HepG2 (cell line): ENCODE results near the gene SLC7A8. TPM values are rescaled to one million over a fixed set of nuclear protein-coding genes. Genes with fewer than 3 reads are reported as not detected.
A peak's percentile ranks its signal among the peaks of the same experiment; 100 is the strongest.

ENCODE experiments used
- ATF7-NPFF ChIP-seq: sonication (generic); formaldehyde crosslinking; IDR thresholded peaks from 2 replicates; pipeline ENCODE4 v1.8.1; 2023; ENCODE audit warnings: mild to moderate bottlenecking, low read depth, missing genetic modification reagents, moderate library complexity
- CENPT ChIP-seq: sonication (generic); formaldehyde crosslinking; IDR thresholded peaks from 2 replicates; pipeline ENCODE4 v1.8.0; 2022; ENCODE audit warnings: low read depth, mild to moderate bottlenecking, moderate library complexity, missing genetic modification reagents
- CTCF ChIP-seq: sonication (generic); formaldehyde crosslinking; IDR thresholded peaks from 2 replicates; pipeline ENCODE4 v1.5.0; 2020; ENCODE audit warnings: mild to moderate bottlenecking, missing genetic modification reagents, moderate library complexity
- HIVEP1 ChIP-seq: sonication (generic); formaldehyde crosslinking; IDR thresholded peaks from 2 replicates; pipeline ENCODE4 v1.4.0; 2020; ENCODE audit warnings: mild to moderate bottlenecking, missing genetic modification reagents
- HNRNPLL ChIP-seq: fragments of 200-400 bp; formaldehyde crosslinking; IDR thresholded peaks from 2 replicates; pipeline ENCODE4 v1.6.1; 2017; ENCODE audit warnings: mild to moderate bottlenecking, low read depth, low read length; ENCODE audit not compliant: poor library complexity, severe bottlenecking
- JARID2 ChIP-seq: sonication (generic); formaldehyde crosslinking; IDR thresholded peaks from 2 replicates; pipeline ENCODE4 v1.8.1; 2023; ENCODE audit warnings: missing genetic modification reagents, inconsistent platforms; ENCODE audit not compliant: insufficient replicate concordance
- MEF2D ChIP-seq: sonication (generic); formaldehyde crosslinking; IDR thresholded peaks from 2 replicates; pipeline ENCODE4 v1.5.1; 2020; ENCODE audit warnings: mild to moderate bottlenecking, missing genetic modification reagents
- MXD1 ChIP-seq: sonication (generic); formaldehyde crosslinking; IDR thresholded peaks from 2 replicates; pipeline ENCODE4 v1.4.0; 2020; ENCODE audit warnings: mild to moderate bottlenecking, missing genetic modification reagents
- NFE2L2 ChIP-seq: fragments of 150-350 bp; IDR thresholded peaks from 2 replicates; pipeline ENCODE4 v1.6.1; 2014; ENCODE audit warnings: low read length
- PAWR ChIP-seq: sonication (generic); formaldehyde crosslinking; IDR thresholded peaks from 2 replicates; pipeline ENCODE4 v1.4.0; 2020; ENCODE audit warnings: missing genetic modification reagents, mild to moderate bottlenecking, borderline replicate concordance
- RXRA ChIP-seq: sonication (generic); formaldehyde crosslinking; IDR thresholded peaks from 2 replicates; pipeline ENCODE4 v1.5.1; 2020; ENCODE audit warnings: missing genetic modification reagents
- SNAPC5 ChIP-seq: sonication (generic); formaldehyde crosslinking; IDR thresholded peaks from 2 replicates; pipeline ENCODE4 v1.8.1; 2023; ENCODE audit warnings: mild to moderate bottlenecking, missing genetic modification reagents, borderline replicate concordance
- SP2 ChIP-seq: sonication (generic); formaldehyde crosslinking; IDR thresholded peaks from 2 replicates; pipeline ENCODE4 v1.5.1; 2020; ENCODE audit warnings: mild to moderate bottlenecking, missing genetic modification reagents
- TEAD3 ChIP-seq: optimal IDR thresholded peaks from 2 replicates; pipeline ENCODE3; 2016; ENCODE audit warnings: borderline replicate concordance
- UBTF ChIP-seq: sonication (generic); formaldehyde crosslinking; IDR thresholded peaks from 2 replicates; pipeline ENCODE4 v1.4.0; 2020; ENCODE audit warnings: mild to moderate bottlenecking, missing genetic modification reagents
- ZBTB1 ChIP-seq: sonication (generic); formaldehyde crosslinking; IDR thresholded peaks from 2 replicates; pipeline ENCODE4 v1.4.0; 2020; ENCODE audit warnings: missing genetic modification reagents, borderline replicate concordance
- ZIK1 ChIP-seq: sonication (generic); formaldehyde crosslinking; IDR thresholded peaks from 2 replicates; pipeline ENCODE4 v1.5.0; 2020; ENCODE audit warnings: mild to moderate bottlenecking, low read depth, missing genetic modification reagents, borderline replicate concordance
- ZNF180 ChIP-seq: sonication (generic); formaldehyde crosslinking; IDR thresholded peaks from 2 replicates; pipeline ENCODE4 v1.4.0; 2020; ENCODE audit warnings: low read depth, missing genetic modification reagents, borderline replicate concordance
- ZNF33A ChIP-seq: sonication (generic); formaldehyde crosslinking; IDR thresholded peaks from 2 replicates; pipeline ENCODE4 v1.5.1; 2020; ENCODE audit warnings: missing genetic modification reagents, mild to moderate bottlenecking, moderate library complexity, borderline replicate concordance
- ZNF431 ChIP-seq: sonication (generic); formaldehyde crosslinking; IDR thresholded peaks from 2 replicates; pipeline ENCODE4 v1.9.0; 2022; ENCODE audit warnings: missing genetic modification reagents, low read depth, mild to moderate bottlenecking, borderline replicate concordance
- ZNF644 ChIP-seq: IDR thresholded peaks from 2 replicates; pipeline ENCODE4 v1.6.1; 2016; ENCODE audit warnings: low read depth
- ZNF75D ChIP-seq: sonication (generic); formaldehyde crosslinking; IDR thresholded peaks from 2 replicates; pipeline ENCODE4 v1.8.1; 2023; ENCODE audit warnings: missing genetic modification reagents, mild to moderate bottlenecking, borderline replicate concordance
- ZNF841 ChIP-seq: sonication (generic); formaldehyde crosslinking; IDR thresholded peaks from 2 replicates; pipeline ENCODE4 v1.8.1; 2023; ENCODE audit warnings: missing genetic modification reagents, borderline replicate concordance
- ZNF883 ChIP-seq: sonication (generic); formaldehyde crosslinking; IDR thresholded peaks from 2 replicates; pipeline ENCODE4 v1.5.1; 2020; ENCODE audit warnings: mild to moderate bottlenecking, missing genetic modification reagents; ENCODE audit errors: not compliant biosample characterization
- ZSCAN21 ChIP-seq: sonication (generic); formaldehyde crosslinking; IDR thresholded peaks from 2 replicates; pipeline ENCODE4 v1.8.0; 2022; ENCODE audit warnings: mild to moderate bottlenecking, missing genetic modification reagents, moderate library complexity, borderline replicate concordance
- polyA plus RNA-seq, 8 experiments: library from polyadenylated mRNA; depleted of rRNA in 3 of 8; stranded (reverse) in 7 of 8; unstranded in 1 of 8; fragments of >200 nt; fragmentation: Illumina TruSeq in 4 of 8; extraction: Trizol in 4 of 8; gene quantifications; 2 replicates each; pipeline versions ENCODE4 v1.2.1 to v1.2.3, GENCODE V29; 2011 to 2016; ENCODE audit warnings: low read depth in 4 of 8, missing spikeins in 1 of 8, mixed read lengths in 1 of 8; ENCODE audit not compliant: insufficient read depth in 1 of 8
- total RNA-seq, 5 experiments: library from RNA; depleted of rRNA; stranded (reverse); fragments of >200 nt; fragmentation: Illumina TruSeq; extraction: Trizol; gene quantifications; 2 replicates each; pipeline ENCODE4 v1.2.3, GENCODE V29; 2016; ENCODE audit warnings: low read depth in 1 of 5

SLC7A8 gene
- total and polyA plus RNA-seq, 2 of the 13 experiments (the other 11 are each of a cell fraction or from before 2014, with no cell fraction given): 0.25 TPM; not detected in 1

GRCh38 chr14:23118506-23119362, 64.7 kb downstream of the SLC7A8 start, which contains the start of gene CEBPE (continued):
- TF ChIP-seq ZNF644 (CRISPR knock-in tag) (no peak), ZNF180 (CRISPR knock-in tag) (peak; percentile 43; the same call in 1 of the 2 replicates), ZNF431 (CRISPR knock-in tag) (0 out of 2 replicates have a peak, but pooled peaks have one; percentile 26), ZBTB1 (CRISPR knock-in tag) (0 out of 2 replicates have a peak, but pooled peaks have one; percentile 18), ZIK1 (CRISPR knock-in tag) (no peak), ZNF33A (CRISPR knock-in tag) (no peak), CENPT (CRISPR knock-in tag) (no peak), SNAPC5 (no peak), HNRNPLL (peak; percentile 54), TEAD3 (CRISPR knock-in tag) (no peak), ATF7-NPFF (CRISPR knock-in tag) (no peak), MXD1 (CRISPR knock-in tag) (peak; percentile 21; the same call in 1 of the 2 replicates), ZSCAN21 (CRISPR knock-in tag) (peak; percentile 35; the same call in 1 of the 2 replicates), SP2 (CRISPR knock-in tag) (no peak), HIVEP1 (peak; percentile 44; the same call in 1 of the 2 replicates), UBTF (CRISPR knock-in tag) (0 out of 2 replicates have a peak, but pooled peaks have one; percentile 27), NFE2L2 (no peak), ZNF841 (no peak), JARID2 (no peak), ZNF75D (CRISPR knock-in tag) (no peak), ZNF883 (CRISPR knock-in tag) (peak; percentile 37), RXRA (CRISPR knock-in tag) (0 out of 2 replicates have a peak, but pooled peaks have one; percentile 26), PAWR (CRISPR knock-in tag) (no peak), CTCF (CRISPR knock-in tag) (0 out of 2 replicates have a peak, but pooled peaks have one; percentile 13), MEF2D (CRISPR knock-in tag) (no peak)
